SJCRH30 (cell line): ENCODE data around the gene FCRL5. TPM values are rescaled to one million over a fixed set of nuclear protein-coding genes. Genes with fewer than 3 reads are reported as not detected.

Experiments
- DNase-seq, 2 experiments: peaks; one replicate each; pipeline ENCODE4 v3.0.0-alpha.2; 2015 to 2020
- H3K27ac ChIP-seq: fragments of 250-450 bp; sonication (Bioruptor Pico); 2 replicates; pipeline ENCODE4 v1.5.1; 2020; ENCODE audit warnings: mild to moderate bottlenecking, moderate library complexity
- H3K27me3 ChIP-seq: fragments of 250-450 bp; sonication (Bioruptor Pico); 2 replicates; pipeline ENCODE4 v1.5.1; 2020; ENCODE audit warnings: mild to moderate bottlenecking, moderate library complexity
- H3K36me3 ChIP-seq: fragments of 250-450 bp; sonication (Bioruptor Pico); 2 replicates; pipeline ENCODE4 v1.5.1; 2020; ENCODE audit warnings: mild to moderate bottlenecking, moderate library complexity
- H3K4me1 ChIP-seq: fragments of 250-450 bp; sonication (Bioruptor Pico); 2 replicates; pipeline ENCODE4 v1.5.1; 2020; ENCODE audit warnings: mild to moderate bottlenecking, moderate library complexity
- H3K4me3 ChIP-seq: fragments of 250-450 bp; sonication (Bioruptor Pico); 2 replicates; pipeline ENCODE4 v1.5.1; 2020; ENCODE audit warnings: mild to moderate bottlenecking, moderate library complexity
- H3K9me3 ChIP-seq: fragments of 250-450 bp; sonication (Bioruptor Pico); replicated peaks from 2 replicates; pipeline ENCODE4 v1.5.1; 2020; ENCODE audit warnings: mild to moderate bottlenecking, moderate library complexity
- total RNA-seq: library from RNA; depleted of rRNA; stranded (reverse); fragments of >200 nt; shearing (Covaris generic); gene quantifications from 2 replicates; pipeline ENCODE4 v1.2.3, GENCODE V29; 2014; rRNA removed

Gene FCRL5
- total RNA-seq, result 0.02 TPM in 1 of 2 replicates, not detected in the other

DNA sequence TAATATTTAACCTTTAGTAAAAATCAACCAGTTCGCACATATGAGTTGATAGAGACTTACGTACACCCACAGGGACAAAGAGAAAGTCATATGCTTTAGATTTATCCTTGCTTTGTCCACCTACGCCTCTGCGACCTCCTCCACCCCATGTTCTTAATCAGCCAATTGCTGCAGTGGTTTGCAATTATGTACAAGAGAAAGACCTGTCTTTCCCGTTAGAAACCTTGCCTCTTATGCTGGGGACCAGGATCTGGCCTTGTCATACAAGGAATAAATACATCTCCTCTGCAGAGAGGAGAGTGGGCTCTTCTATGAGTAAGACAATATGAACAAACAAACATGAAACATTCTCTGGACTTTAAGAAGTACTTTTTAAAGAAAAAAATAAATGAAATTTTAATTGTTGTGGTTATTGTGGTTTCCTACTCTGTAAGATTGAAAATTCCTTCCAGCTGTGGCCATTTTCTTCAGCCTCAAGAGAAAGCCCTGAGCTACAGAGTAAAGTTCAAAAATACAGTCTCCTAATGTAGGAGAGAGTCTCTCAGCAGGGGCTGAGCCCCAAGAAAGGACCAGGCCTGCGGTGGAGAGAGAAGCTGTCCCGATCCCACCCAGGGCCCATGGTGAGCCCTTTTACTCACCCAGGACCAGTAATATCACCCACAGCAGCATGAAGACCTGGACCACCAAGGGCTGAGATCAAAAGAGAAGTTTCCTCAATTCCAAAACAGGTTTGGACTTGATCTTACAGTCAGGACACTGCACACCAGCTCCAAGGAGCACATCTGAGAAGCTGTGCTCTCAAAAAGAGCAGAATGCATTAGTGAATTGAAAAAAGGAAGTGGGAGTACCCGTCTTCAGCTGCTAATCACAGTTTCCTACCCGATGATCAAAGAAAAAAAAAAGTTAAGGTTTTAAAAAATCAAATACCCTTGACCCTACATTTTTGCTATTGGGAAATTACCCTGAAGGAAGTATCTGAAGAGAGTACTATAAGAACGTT, at the start of gene FCRL5:
Gene FCRL5, minus strand, starts transcription at position 822 of the 1,000 bp plus-strand sequence. Its CDS starts 153 bp downstream, at position 669.
- H3K27me3 ChIP-seq, result no peaks in the 10 kb centered on the region
- no peaks in the 10 kb centered on the region for H3K36me3 ChIP-seq
- no peak for DNase-seq
- H3K4me1 ChIP-seq, result no peaks in the 10 kb centered on the region
- H3K27ac ChIP-seq, result no peak within 1 kb of the TSS
- no peak within 1 kb of the TSS for H3K4me3 ChIP-seq
- no peaks in the 10 kb centered on the region for H3K9me3 ChIP-seq

DNA sequence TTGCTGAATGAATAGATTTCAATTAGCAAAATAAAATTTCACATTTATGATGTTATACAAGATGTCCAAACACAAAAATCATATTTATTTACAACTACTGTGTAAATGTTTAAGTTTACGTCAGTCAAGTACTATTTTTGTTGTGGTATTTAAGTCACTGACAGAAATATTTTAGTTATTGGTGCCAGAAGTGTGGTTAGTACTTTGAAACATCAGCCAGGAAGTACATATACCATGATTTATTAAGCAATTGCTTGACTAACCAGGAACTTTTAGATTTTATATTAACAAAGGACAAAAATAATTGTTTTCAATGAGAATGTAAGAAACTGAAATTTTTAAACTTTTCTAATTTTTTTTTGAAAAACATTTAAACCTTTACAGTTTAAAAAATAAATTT, 47.9 kb upstream of the FCRL5 start:
- no peak overlapping the region for H3K4me3 ChIP-seq
- H3K27me3 ChIP-seq, result peaks cover 3% of the 10 kb centered on the region; the same call in 1 of the 2 replicates
- no peak for DNase-seq
- H3K36me3 ChIP-seq, result no peaks in the 10 kb centered on the region
- no peaks in the 10 kb centered on the region for H3K9me3 ChIP-seq
- no peak overlapping the region for H3K27ac ChIP-seq
- H3K4me1 ChIP-seq, result no peaks in the 10 kb centered on the region

GRCh38 chr1:157597959-157598667, 45.8 kb upstream of the FCRL5 start, which contains the start of gene FCRL4:
Gene FCRL4 (minus strand): TSS chr1:157598085. CDS start chr1:157597944, 141 bp downstream.
- Histone ChIP-seq H3K27me3 (peaks cover 3% of the 10 kb centered on the region; the same call in 1 of the 2 replicates), H3K4me3 (no peak within 1 kb of the TSS), H3K9me3 (no peaks in the 10 kb centered on the region), H3K27ac (no peak within 1 kb of the TSS), H3K36me3 (no peaks in the 10 kb centered on the region), H3K4me1 (no peaks in the 10 kb centered on the region)
- DNase-seq, result no peak

DNA sequence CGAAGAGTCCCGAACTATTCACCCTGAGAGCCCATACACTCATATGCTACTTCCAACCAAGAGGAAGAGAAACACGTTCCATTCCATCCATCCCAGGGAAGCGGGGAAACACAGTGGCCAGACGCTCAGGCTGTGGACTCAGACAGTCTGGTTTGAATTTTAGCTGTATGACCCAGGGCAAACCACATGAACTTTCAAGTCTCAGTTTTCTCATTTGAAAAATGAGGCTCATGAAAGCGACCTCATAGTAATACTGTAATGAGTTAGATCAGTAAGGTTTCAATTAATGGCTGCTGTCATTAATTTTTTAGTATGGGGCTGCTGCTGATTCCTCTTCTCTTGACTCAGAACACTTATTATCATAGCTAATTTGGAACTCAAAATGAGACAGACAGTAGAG, 44.1 kb upstream of the FCRL5 start:
- Histone ChIP-seq H3K27ac (no peak overlapping the region), H3K36me3 (no peaks in the 10 kb centered on the region), H3K27me3 (no peaks in the 10 kb centered on the region), H3K4me3 (no peak overlapping the region), H3K9me3 (no peaks in the 10 kb centered on the region), H3K4me1 (no peaks in the 10 kb centered on the region)
- no peak for DNase-seq

GRCh38 chr1:157595356-157595755, 43.0 kb upstream of the FCRL5 start:
- H3K9me3 ChIP-seq, result no peaks in the 10 kb centered on the region
- no peak for DNase-seq

GRCh38 chr1:157585984-157586383, 33.7 kb upstream of the FCRL5 start:
- Histone ChIP-seq H3K4me1 (no peaks in the 10 kb centered on the region), H3K36me3 (no peaks in the 10 kb centered on the region), H3K9me3 (no peaks in the 10 kb centered on the region), H3K4me3 (no peak overlapping the region), H3K27ac (no peak overlapping the region), H3K27me3 (no peaks in the 10 kb centered on the region)
- DNase-seq, result no peak

More at GRCh38 chr1:157595356-157595755, 43.0 kb upstream of the FCRL5 start:
- no peaks in the 10 kb centered on the region for H3K27me3 ChIP-seq
- H3K4me1 ChIP-seq, result no peaks in the 10 kb centered on the region
- no peak overlapping the region for H3K27ac ChIP-seq
- no peaks in the 10 kb centered on the region for H3K36me3 ChIP-seq
- H3K4me3 ChIP-seq, result no peak overlapping the region

- Histone ChIP-seq H3K4me3 (no peak overlapping the region), H3K4me1 (no peaks in the 10 kb centered on the region), H3K27ac (no peak overlapping the region), H3K36me3 (no peaks in the 10 kb centered on the region), H3K9me3 (no peaks in the 10 kb centered on the region), H3K27me3 (no peaks in the 10 kb centered on the region)
- DNase-seq, result no peak
These were observed 32.2 kb upstream of the FCRL5 start for GRCh38 chr1:157584503-157584902.

DNA sequence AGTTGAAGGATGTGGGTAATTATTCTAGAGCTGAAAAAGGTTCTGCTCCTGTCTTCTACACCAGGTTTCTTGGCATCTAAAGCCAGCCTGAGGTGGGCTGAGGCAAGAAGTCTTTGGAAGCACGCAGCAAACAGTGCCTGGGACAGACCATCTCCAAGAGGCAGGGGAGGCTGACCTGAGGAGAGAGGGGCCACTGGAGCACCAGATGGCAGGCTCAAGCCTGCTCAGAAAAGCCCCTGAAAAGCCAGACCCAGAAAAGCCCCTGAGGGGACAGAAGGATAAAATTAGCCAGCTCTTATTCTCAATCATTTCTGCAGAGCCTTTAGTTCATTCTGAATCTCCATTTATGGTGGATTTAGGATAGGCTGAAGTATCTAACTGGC, 28.5 kb upstream of the FCRL5 start:
- Histone ChIP-seq H3K4me1 (no peaks in the 10 kb centered on the region), H3K27ac (no peak overlapping the region), H3K4me3 (no peak overlapping the region), H3K27me3 (no peaks in the 10 kb centered on the region; the same call in 1 of the 2 replicates), H3K9me3 (no peaks in the 10 kb centered on the region), H3K36me3 (no peaks in the 10 kb centered on the region)
- DNase-seq, result no peak

- peak; percentile 8 to 59 for DNase-seq
- H3K27me3 ChIP-seq, result no peaks in the 10 kb centered on the region; the same call in 1 of the 2 replicates
- no peak overlapping the region for H3K4me3 ChIP-seq
- no peaks in the 10 kb centered on the region for H3K9me3 ChIP-seq
- no peak overlapping the region for H3K27ac ChIP-seq
- no peaks in the 10 kb centered on the region for H3K36me3 ChIP-seq
- H3K4me1 ChIP-seq, result no peaks in the 10 kb centered on the region
These were observed 28.0 kb upstream of the FCRL5 start for GRCh38 chr1:157580179-157580827.

DNA sequence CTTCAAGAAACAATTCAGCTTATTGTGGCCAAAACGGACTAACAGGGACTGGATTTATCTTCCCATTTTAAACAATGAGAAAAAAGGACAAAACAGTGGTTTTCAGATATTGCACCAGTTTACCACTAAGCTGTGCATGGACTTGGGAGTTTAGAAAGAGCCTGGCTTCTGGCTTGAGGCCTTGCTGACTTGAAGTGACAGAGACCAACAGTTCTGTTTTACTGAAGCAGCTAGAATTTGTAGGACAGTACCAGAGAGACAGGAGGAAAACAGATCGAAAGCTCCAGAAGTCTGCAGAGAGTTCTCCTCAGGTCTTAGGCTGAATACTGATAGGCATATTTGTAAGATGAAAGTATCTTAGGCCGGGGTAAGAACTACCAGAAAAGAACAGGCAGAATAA, 25.1 kb upstream of the FCRL5 start:
- H3K4me1 ChIP-seq, result no peaks in the 10 kb centered on the region
- H3K27me3 ChIP-seq, result no peaks in the 10 kb centered on the region; the same call in 1 of the 2 replicates
- H3K9me3 ChIP-seq, result no peaks in the 10 kb centered on the region
- H3K27ac ChIP-seq, result no peak overlapping the region
- H3K4me3 ChIP-seq, result no peak overlapping the region
- no peaks in the 10 kb centered on the region for H3K36me3 ChIP-seq
- no peak for DNase-seq

DNA sequence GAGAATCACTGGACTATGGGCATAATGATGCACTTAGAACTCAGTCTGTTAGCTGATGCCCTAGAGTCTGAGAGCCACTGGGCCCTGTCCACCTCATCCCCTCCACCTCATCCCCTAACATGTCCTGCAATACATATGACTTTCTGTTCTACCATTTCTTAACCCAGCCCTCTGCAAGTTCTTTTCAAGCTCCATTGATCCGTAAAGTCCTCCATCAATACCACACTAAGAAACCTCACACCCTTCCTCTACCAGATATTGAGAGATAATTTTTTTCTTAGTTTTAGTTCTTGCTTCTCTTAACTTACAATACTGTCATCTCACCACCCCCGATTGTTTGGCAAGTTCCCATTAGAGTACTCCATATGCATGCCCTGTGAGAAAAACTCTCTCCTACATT, 23.4 kb upstream of the FCRL5 start:
- DNase-seq, result no peak

DNA sequence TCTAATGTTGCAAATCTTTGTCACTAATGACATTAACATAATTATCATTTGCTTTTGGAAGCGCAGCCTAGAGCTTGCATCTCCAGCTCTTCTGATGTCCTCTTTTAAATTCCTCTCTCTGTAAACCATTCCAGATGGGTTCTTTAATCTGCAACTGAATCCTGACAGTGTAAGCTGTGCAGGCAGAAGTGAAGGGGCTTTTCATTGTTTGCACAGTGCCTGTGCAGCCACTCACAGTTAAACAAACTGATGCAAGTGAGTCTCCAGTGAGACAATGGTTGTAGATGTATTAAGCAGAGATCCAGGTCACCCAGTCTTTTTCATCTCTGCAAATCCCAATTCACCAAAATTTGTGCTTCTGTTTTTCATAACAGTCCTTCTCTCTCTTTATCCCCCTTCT, 22.5 kb upstream of the FCRL5 start:
- no peaks in the 10 kb centered on the region for H3K4me1 ChIP-seq
- DNase-seq, result no peak
- H3K9me3 ChIP-seq, result no peaks in the 10 kb centered on the region
- H3K4me3 ChIP-seq, result no peak overlapping the region
- peaks cover 3% of the 10 kb centered on the region for H3K27me3 ChIP-seq
- H3K27ac ChIP-seq, result no peak overlapping the region
- H3K36me3 ChIP-seq, result no peaks in the 10 kb centered on the region

More for the DNA sequence above, 23.4 kb upstream of the FCRL5 start:
- H3K4me1 ChIP-seq, result no peaks in the 10 kb centered on the region
- H3K4me3 ChIP-seq, result no peak overlapping the region
- H3K9me3 ChIP-seq, result no peaks in the 10 kb centered on the region
- H3K36me3 ChIP-seq, result no peaks in the 10 kb centered on the region
- H3K27me3 ChIP-seq, result no peaks in the 10 kb centered on the region; the same call in 1 of the 2 replicates
- H3K27ac ChIP-seq, result no peak overlapping the region

GRCh38 chr1:157566484-157567300, 14.4 kb upstream of the FCRL5 start:
- Histone ChIP-seq H3K27me3 (peaks cover 4% of the 10 kb centered on the region; the same call in 1 of the 2 replicates), H3K4me3 (no peak overlapping the region)
- no peak for DNase-seq

GRCh38 chr1:157562515-157562914, 10.2 kb upstream of the FCRL5 start:
- Histone ChIP-seq H3K27ac (no peak overlapping the region), H3K4me1 (no peaks in the 10 kb centered on the region), H3K27me3 (no peaks in the 10 kb centered on the region), H3K9me3 (no peaks in the 10 kb centered on the region), H3K36me3 (no peaks in the 10 kb centered on the region), H3K4me3 (no peak overlapping the region)
- DNase-seq, result no peak

More at GRCh38 chr1:157566484-157567300, 14.4 kb upstream of the FCRL5 start:
- Histone ChIP-seq H3K9me3 (no peaks in the 10 kb centered on the region), H3K36me3 (no peaks in the 10 kb centered on the region), H3K4me1 (no peaks in the 10 kb centered on the region), H3K27ac (no peak overlapping the region)
